WTC11 (cell line): ENCODE results near the gene SMAD3. TPM values are rescaled to one million over a fixed set of nuclear protein-coding genes. Genes with fewer than 3 reads are reported as not detected.

Experiments used
- ATAC-seq: fragments of 200-7000 bp; cut with Tn5 transposase; 2 replicates; pipeline ENCODE4 v1.10.0; 2021; ENCODE audit warnings: mild to moderate bottlenecking, moderate library complexity
- CTCF ChIA-PET: fragments of 300-600 bp; sonication (Branson Sonifier 250); formaldehyde crosslinking; loops from one replicate; lab custom pipeline; 2021; ENCODE audit warnings: antibody characterized with exemption; lab: Charles Lee
- POLR2A ChIA-PET: fragments of 350-600 bp; sonication (Branson Sonifier 250); formaldehyde crosslinking; loops from one replicate; lab custom pipeline; 2021; ENCODE audit warnings: antibody characterized with exemption; lab: Charles Lee
- DNase-seq: peaks from one replicate; pipeline ENCODE4 v3.0.0; 2021; ENCODE audit warnings: low spot score
- H3K27ac Mint-ChIP-seq: 2 replicates; pipeline ENCODE4 v1.8.0; 2021; ENCODE audit warnings: mixed read lengths
- H3K27me3 Mint-ChIP-seq: 2 replicates; pipeline ENCODE4 v1.8.0; 2021; ENCODE audit warnings: low read depth, mild to moderate bottlenecking, moderate library complexity, mixed read lengths
- H3K36me3 Mint-ChIP-seq: 2 replicates; pipeline ENCODE4 v1.8.0; 2021; ENCODE audit warnings: mixed read lengths
- H3K4me1 Mint-ChIP-seq: 2 replicates; pipeline ENCODE4 v1.8.0; 2022; ENCODE audit warnings: mixed read lengths
- H3K4me3 Mint-ChIP-seq: 2 replicates; pipeline ENCODE4 v1.8.0; 2021; ENCODE audit warnings: mild to moderate bottlenecking, moderate library complexity, mixed read lengths
- H3K9me3 Mint-ChIP-seq: 2 replicates; pipeline ENCODE4 v1.8.0; 2021; ENCODE audit warnings: mixed read lengths
- ATF1 ChIP-seq: sonication (generic); formaldehyde crosslinking; IDR thresholded peaks from 2 replicates; pipeline ENCODE4 v1.8.1; 2023; ENCODE audit warnings: mild to moderate bottlenecking, moderate library complexity, missing genetic modification reagents
- CREM ChIP-seq: sonication (generic); formaldehyde crosslinking; IDR thresholded peaks from 2 replicates; pipeline ENCODE4 v1.8.1; 2022; ENCODE audit warnings: mild to moderate bottlenecking, missing genetic modification reagents, moderate library complexity
- GRHL2 ChIP-seq: fragments of 250-450 bp; sonication (Bioruptor Pico); IDR thresholded peaks from 2 replicates; pipeline ENCODE4 v1.8.0; 2022; ENCODE audit warnings: mild to moderate bottlenecking, moderate library complexity; ENCODE audit not compliant: insufficient replicate concordance, severe bottlenecking
- JAZF1 ChIP-seq: fragments of 250-450 bp; sonication (Bioruptor Pico); IDR thresholded peaks from 2 replicates; pipeline ENCODE4 v1.9.0; 2021; ENCODE audit warnings: moderate library complexity, mild to moderate bottlenecking, inconsistent platforms
- NFE2L1 ChIP-seq: sonication (generic); formaldehyde crosslinking; IDR thresholded peaks from 2 replicates; pipeline ENCODE4 v1.8.1; 2023; ENCODE audit warnings: missing genetic modification reagents
- NR3C1 ChIP-seq: sonication (generic); formaldehyde crosslinking; conservative IDR thresholded peaks from 2 replicates; pipeline ENCODE4 v1.8.1; 2023; ENCODE audit warnings: low read depth, mild to moderate bottlenecking, missing genetic modification reagents
- RELA ChIP-seq: sonication (generic); formaldehyde crosslinking; IDR thresholded peaks from 2 replicates; pipeline ENCODE4 v1.8.1; 2022; ENCODE audit warnings: missing genetic modification reagents, mild to moderate bottlenecking, borderline replicate concordance
- SOX15 ChIP-seq: fragments of 250-450 bp; sonication (Bioruptor Pico); IDR thresholded peaks from 2 replicates; pipeline ENCODE4 v1.9.0; 2021; ENCODE audit warnings: mild to moderate bottlenecking
- SP1 ChIP-seq: sonication (generic); formaldehyde crosslinking; conservative IDR thresholded peaks from 2 replicates; pipeline ENCODE4 v1.8.1; 2022; ENCODE audit warnings: missing genetic modification reagents
- ZBTB21 ChIP-seq: sonication (generic); formaldehyde crosslinking; IDR thresholded peaks from 2 replicates; pipeline ENCODE4 v1.8.1; 2023; ENCODE audit warnings: mild to moderate bottlenecking, missing genetic modification reagents, borderline replicate concordance
- total RNA-seq: library from RNA; stranded (reverse); gene quantifications from 3 replicates; pipeline ENCODE4 v1.2.3, GENCODE V29; 2021
- TF ChIP-seq, protein P1 (sequence below): sonication (generic); formaldehyde crosslinking; IDR thresholded peaks from 2 replicates; pipeline ENCODE4 v1.8.1; 2023; ENCODE audit warnings: mild to moderate bottlenecking, missing genetic modification reagents, borderline replicate concordance
- TF ChIP-seq, protein P2 (sequence below): sonication (generic); formaldehyde crosslinking; IDR thresholded peaks from 2 replicates; pipeline ENCODE4 v1.8.1; 2023; ENCODE audit warnings: mild to moderate bottlenecking, moderate library complexity, missing genetic modification reagents
- TF ChIP-seq, protein P3 (sequence below): fragments of 250-450 bp; sonication (Bioruptor Pico); IDR thresholded peaks from 2 replicates; pipeline ENCODE4 v2.1.2; 2022; ENCODE audit warnings: mild to moderate bottlenecking, moderate library complexity
- TF ChIP-seq, protein P4 (sequence below): fragments of 250-450 bp; sonication (Bioruptor Pico); IDR thresholded peaks from 2 replicates; pipeline ENCODE4 v1.8.0; 2021; ENCODE audit warnings: mild to moderate bottlenecking
- TF ChIP-seq, protein P5 (sequence below): sonication (generic); formaldehyde crosslinking; conservative IDR thresholded peaks from 2 replicates; pipeline ENCODE4 v1.8.1; 2022; ENCODE audit warnings: mild to moderate bottlenecking, missing genetic modification reagents
- TF ChIP-seq, protein P6 (sequence below): sonication (generic); formaldehyde crosslinking; IDR thresholded peaks from 2 replicates; pipeline ENCODE4 v1.8.0; 2023; ENCODE audit warnings: missing genetic modification reagents

The SMAD3 gene
- total RNA-seq, 1 experiment from 2014 or later, result 34.6 TPM

DNA sequence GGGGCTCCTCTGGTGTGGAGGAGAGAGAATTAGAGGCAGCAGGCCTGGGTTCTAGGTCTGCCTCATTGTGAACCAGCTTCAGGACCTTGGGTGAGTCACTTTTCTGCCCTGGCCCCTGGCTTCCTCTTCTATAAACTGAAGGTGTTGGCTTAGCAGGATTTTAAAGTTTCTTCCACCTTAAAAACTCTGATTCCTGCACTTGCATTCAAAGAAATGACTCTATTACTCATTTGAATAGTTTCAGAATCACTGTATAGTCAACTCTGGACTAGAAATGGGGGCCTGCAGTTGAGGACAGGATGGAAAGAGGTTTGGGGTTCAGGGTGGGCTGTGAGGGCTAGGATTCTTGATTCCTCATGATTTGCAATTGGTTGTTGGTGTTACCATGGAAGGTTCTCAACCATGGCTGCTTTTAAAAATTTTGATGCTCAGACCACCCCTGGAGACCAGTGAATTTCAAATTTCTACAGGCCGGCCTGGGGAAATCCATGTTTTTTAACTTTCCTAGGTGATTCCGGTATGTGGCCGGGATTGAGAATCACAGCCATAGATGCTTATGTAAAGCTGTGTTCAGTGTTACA is 19.9 kb downstream of the SMAD3 start (continued):
- TF ChIP-seq, protein P1, sequence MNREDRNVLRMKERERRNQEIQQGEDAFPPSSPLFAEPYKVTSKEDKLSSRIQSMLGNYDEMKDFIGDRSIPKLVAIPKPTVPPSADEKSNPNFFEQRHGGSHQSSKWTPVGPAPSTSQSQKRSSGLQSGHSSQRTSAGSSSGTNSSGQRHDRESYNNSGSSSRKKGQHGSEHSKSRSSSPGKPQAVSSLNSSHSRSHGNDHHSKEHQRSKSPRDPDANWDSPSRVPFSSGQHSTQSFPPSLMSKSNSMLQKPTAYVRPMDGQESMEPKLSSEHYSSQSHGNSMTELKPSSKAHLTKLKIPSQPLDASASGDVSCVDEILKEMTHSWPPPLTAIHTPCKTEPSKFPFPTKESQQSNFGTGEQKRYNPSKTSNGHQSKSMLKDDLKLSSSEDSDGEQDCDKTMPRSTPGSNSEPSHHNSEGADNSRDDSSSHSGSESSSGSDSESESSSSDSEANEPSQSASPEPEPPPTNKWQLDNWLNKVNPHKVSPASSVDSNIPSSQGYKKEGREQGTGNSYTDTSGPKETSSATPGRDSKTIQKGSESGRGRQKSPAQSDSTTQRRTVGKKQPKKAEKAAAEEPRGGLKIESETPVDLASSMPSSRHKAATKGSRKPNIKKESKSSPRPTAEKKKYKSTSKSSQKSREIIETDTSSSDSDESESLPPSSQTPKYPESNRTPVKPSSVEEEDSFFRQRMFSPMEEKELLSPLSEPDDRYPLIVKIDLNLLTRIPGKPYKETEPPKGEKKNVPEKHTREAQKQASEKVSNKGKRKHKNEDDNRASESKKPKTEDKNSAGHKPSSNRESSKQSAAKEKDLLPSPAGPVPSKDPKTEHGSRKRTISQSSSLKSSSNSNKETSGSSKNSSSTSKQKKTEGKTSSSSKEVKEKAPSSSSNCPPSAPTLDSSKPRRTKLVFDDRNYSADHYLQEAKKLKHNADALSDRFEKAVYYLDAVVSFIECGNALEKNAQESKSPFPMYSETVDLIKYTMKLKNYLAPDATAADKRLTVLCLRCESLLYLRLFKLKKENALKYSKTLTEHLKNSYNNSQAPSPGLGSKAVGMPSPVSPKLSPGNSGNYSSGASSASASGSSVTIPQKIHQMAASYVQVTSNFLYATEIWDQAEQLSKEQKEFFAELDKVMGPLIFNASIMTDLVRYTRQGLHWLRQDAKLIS (CRISPR knock-in tag), result no peak
- TF ChIP-seq, protein P2, sequence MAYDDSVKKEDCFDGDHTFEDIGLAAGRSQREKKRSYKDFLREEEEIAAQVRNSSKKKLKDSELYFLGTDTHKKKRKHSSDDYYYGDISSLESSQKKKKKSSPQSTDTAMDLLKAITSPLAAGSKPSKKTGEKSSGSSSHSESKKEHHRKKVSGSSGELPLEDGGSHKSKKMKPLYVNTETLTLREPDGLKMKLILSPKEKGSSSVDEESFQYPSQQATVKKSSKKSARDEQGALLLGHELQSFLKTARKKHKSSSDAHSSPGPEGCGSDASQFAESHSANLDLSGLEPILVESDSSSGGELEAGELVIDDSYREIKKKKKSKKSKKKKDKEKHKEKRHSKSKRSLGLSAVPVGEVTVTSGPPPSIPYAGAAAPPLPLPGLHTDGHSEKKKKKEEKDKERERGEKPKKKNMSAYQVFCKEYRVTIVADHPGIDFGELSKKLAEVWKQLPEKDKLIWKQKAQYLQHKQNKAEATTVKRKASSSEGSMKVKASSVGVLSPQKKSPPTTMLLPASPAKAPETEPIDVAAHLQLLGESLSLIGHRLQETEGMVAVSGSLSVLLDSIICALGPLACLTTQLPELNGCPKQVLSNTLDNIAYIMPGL (CRISPR knock-in tag), result no peak
- TF ChIP-seq, protein P3, sequence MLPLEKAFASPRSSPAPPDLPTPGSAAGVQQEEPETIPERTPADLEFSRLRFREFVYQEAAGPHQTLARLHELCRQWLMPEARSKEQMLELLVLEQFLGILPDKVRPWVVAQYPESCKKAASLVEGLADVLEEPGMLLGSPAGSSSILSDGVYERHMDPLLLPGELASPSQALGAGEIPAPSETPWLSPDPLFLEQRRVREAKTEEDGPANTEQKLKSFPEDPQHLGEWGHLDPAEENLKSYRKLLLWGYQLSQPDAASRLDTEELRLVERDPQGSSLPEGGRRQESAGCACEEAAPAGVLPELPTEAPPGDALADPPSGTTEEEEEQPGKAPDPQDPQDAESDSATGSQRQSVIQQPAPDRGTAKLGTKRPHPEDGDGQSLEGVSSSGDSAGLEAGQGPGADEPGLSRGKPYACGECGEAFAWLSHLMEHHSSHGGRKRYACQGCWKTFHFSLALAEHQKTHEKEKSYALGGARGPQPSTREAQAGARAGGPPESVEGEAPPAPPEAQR (CRISPR knock-in tag), result no peak
- TF ChIP-seq ZBTB21 (CRISPR knock-in tag) (no peak), CREM (no peak), NFE2L1 (CRISPR knock-in tag) (no peak), GRHL2 (no peak), NR3C1 (no peak), ATF1 (CRISPR knock-in tag) (no peak), RELA (CRISPR knock-in tag) (no peak)
- TF ChIP-seq, protein P4, sequence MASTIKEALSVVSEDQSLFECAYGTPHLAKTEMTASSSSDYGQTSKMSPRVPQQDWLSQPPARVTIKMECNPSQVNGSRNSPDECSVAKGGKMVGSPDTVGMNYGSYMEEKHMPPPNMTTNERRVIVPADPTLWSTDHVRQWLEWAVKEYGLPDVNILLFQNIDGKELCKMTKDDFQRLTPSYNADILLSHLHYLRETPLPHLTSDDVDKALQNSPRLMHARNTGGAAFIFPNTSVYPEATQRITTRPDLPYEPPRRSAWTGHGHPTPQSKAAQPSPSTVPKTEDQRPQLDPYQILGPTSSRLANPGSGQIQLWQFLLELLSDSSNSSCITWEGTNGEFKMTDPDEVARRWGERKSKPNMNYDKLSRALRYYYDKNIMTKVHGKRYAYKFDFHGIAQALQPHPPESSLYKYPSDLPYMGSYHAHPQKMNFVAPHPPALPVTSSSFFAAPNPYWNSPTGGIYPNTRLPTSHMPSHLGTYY (CRISPR knock-in tag), result no peak
- TF ChIP-seq, protein P5, sequence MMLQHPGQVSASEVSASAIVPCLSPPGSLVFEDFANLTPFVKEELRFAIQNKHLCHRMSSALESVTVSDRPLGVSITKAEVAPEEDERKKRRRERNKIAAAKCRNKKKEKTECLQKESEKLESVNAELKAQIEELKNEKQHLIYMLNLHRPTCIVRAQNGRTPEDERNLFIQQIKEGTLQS, result no peak
- TF ChIP-seq, all 79 proteins: peak for 0

DNA sequence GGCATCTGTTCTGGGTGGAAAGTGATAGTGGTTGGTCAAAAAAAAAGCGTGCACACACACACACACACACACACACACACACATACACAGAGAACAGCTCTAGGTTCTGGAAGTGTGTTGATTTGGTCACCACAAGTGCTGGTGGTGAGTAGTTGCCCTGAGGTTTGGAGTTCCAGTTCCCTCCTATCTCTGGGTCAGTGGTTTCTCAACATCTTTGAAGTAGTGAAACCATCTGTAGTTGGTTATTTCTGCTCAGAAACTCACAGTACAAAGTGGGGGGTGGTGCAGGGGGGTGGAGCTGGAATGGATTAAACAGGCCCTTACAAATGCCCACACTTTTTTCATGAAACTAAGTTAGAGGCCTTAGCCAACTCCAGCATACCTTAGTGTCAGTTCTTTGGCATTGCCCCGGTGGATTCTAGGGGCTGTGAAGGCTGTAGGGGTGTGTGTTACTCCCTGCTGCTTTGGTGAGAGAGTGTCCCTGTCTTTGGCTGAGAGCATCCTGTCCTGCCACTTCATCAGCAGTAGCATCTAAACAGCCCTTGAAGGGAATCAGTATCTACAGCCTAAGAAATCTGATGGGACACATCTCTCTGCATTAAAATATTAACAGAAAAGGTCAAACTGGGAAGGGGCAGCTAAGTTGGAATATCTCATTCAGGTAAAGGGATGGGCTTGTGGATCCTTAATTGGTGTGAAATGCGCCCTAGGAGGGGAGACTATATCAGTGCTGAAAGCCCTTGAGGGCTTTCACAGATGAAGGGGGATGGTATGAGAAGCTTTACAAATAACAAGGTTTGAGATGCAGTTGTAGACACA is 20.6 kb downstream of the SMAD3 start:
- CTCF ChIA-PET, result interaction anchor here (1.0 kb wide), 1 partner anchor 79 kb away, joined by 3 read pairs; no protein-coding TSS in a partner anchor
- Mint-ChIP-seq H3K4me3 (no peak overlapping the region), H3K36me3 (peaks cover 4% of the 10 kb centered on the region; the same call in 1 of the 2 replicates), H3K27me3 (no peaks in the 10 kb centered on the region), H3K9me3 (no peaks in the 10 kb centered on the region), H3K27ac (peak overlapping the region; percentile 82; the same call in 1 of the 2 replicates), H3K4me1 (peaks cover 88% of the 10 kb centered on the region)
- TF ChIP-seq SOX15 (CRISPR knock-in tag) (no peak), JAZF1 (no peak), SP1 (CRISPR knock-in tag) (no peak)
- TF ChIP-seq, protein P6, sequence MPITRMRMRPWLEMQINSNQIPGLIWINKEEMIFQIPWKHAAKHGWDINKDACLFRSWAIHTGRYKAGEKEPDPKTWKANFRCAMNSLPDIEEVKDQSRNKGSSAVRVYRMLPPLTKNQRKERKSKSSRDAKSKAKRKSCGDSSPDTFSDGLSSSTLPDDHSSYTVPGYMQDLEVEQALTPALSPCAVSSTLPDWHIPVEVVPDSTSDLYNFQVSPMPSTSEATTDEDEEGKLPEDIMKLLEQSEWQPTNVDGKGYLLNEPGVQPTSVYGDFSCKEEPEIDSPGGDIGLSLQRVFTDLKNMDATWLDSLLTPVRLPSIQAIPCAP (CRISPR knock-in tag), result no peak
- POLR2A ChIA-PET, result no interaction called here
- ATAC-seq (no peak; the same call in 1 of the 2 replicates), DNase-seq (no peak)
